Activated naive CD4-positive, alpha-beta T cell treated with anti-CD3 and anti-CD28 coated beads, Interleukin-2, amount 10 ng/mL, durations not matched to agents 7 days and 5 days (primary cell): ENCODE data around the gene SLC4A4.

Source experiments
- CTCF ChIA-PET: fragments of 350-600 bp; sonication (Branson Sonifier 250); formaldehyde crosslinking; loops from one replicate; lab custom pipeline; 2021; ENCODE audit warnings: antibody characterized with exemption; lab: Charles Lee
- DNase-seq: peaks from one replicate; pipeline ENCODE4 v3.0.0-alpha.2; 2020
- H3K27ac Mint-ChIP-seq: one replicate; pipeline ENCODE4 v1.8.0; 2021; ENCODE audit warnings: mild to moderate bottlenecking, moderate library complexity, mixed read lengths
- H3K27me3 Mint-ChIP-seq: one replicate; pipeline ENCODE4 v1.8.0; 2021; ENCODE audit warnings: mild to moderate bottlenecking, mixed read lengths
- H3K36me3 Mint-ChIP-seq: one replicate; pipeline ENCODE4 v1.8.0; 2021; ENCODE audit warnings: mixed read lengths
- H3K4me1 Mint-ChIP-seq: one replicate; pipeline ENCODE4 v1.8.0; 2021; ENCODE audit warnings: mixed read lengths
- H3K4me3 Mint-ChIP-seq: one replicate; pipeline ENCODE4 v1.8.0; 2021; ENCODE audit warnings: mild to moderate bottlenecking, moderate library complexity, mixed read lengths
- H3K9me3 Mint-ChIP-seq: one replicate; pipeline ENCODE4 v1.8.0; 2021; ENCODE audit warnings: mixed read lengths

The SLC4A4 gene

GRCh38 chr4:71449878-71450277 lies 111.1 kb downstream of the SLC4A4 start:
- Mint-ChIP-seq H3K36me3 (no peaks in the 10 kb centered on the region), H3K27ac (no peak overlapping the region), H3K4me1 (no peaks in the 10 kb centered on the region), H3K9me3 (no peaks in the 10 kb centered on the region), H3K27me3 (no peaks in the 10 kb centered on the region), H3K4me3 (no peak overlapping the region)
- CTCF ChIA-PET: no interaction called here
- DNase-seq: no peak

DNA sequence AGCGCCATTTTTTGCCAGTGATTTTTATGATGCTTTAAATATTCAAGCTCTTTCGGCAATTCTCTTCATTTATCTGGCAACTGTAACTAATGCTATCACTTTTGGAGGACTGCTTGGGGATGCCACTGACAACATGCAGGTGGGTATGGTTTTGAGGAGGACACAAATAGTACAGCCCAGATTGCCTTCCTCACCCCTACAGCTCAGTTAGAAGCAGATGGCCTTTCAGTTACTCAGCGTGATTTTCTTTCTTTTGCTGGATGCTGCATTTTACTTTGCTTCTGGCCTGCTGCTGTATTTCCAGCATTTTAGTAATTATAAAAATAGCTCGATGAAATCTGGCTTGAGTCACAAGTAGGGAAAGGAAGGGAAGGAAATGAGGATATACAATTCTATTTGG lies 114.7 kb downstream of the SLC4A4 start:
- no peaks in the 10 kb centered on the region for H3K27me3 Mint-ChIP-seq
- no peak for DNase-seq
- no peaks in the 10 kb centered on the region for H3K36me3 Mint-ChIP-seq
- H3K4me3 Mint-ChIP-seq: no peak overlapping the region
- no peak overlapping the region for H3K27ac Mint-ChIP-seq
- H3K9me3 Mint-ChIP-seq: no peaks in the 10 kb centered on the region
- CTCF ChIA-PET: no interaction called here
- no peaks in the 10 kb centered on the region for H3K4me1 Mint-ChIP-seq

- Mint-ChIP-seq H3K4me1 (no peaks in the 10 kb centered on the region), H3K4me3 (no peak overlapping the region), H3K27me3 (no peaks in the 10 kb centered on the region), H3K9me3 (no peaks in the 10 kb centered on the region), H3K27ac (no peak overlapping the region), H3K36me3 (no peaks in the 10 kb centered on the region)
- CTCF ChIA-PET: no interaction called here
- DNase-seq: no peak
Measured at GRCh38 chr4:71456841-71457240, 118.0 kb downstream of the SLC4A4 start.

GRCh38 chr4:71460371-71460770 lies 121.6 kb downstream of the SLC4A4 start:
- no peaks in the 10 kb centered on the region for H3K9me3 Mint-ChIP-seq
- DNase-seq: no peak
- no peak overlapping the region for H3K27ac Mint-ChIP-seq
- H3K36me3 Mint-ChIP-seq: no peaks in the 10 kb centered on the region
- H3K4me1 Mint-ChIP-seq: no peaks in the 10 kb centered on the region
- H3K4me3 Mint-ChIP-seq: no peak overlapping the region
- CTCF ChIA-PET: no interaction called here
- H3K27me3 Mint-ChIP-seq: no peaks in the 10 kb centered on the region

DNA sequence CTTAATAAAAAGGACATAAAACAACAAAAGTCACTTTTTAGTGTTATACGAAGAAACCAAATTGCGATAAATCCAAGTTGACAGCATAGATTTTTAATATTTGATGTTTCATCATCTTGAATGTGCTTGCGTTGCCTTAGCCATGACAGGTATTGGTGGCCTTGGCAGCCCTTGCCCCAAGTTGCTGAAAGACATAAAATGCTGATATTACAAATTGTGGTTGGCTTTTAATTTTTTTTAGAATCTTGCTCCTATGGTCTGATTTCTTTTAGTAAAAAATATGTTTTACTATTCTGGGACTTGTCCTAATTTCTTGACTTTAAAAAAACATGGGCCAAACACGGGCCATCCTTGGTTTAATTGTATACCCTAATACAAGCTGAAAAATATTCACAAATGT lies 122.6 kb downstream of the SLC4A4 start:
- no peak overlapping the region for H3K4me3 Mint-ChIP-seq
- no peaks in the 10 kb centered on the region for H3K9me3 Mint-ChIP-seq
- H3K4me1 Mint-ChIP-seq: no peaks in the 10 kb centered on the region
- CTCF ChIA-PET: no interaction called here
- no peaks in the 10 kb centered on the region for H3K27me3 Mint-ChIP-seq
- no peaks in the 10 kb centered on the region for H3K36me3 Mint-ChIP-seq
- no peak overlapping the region for H3K27ac Mint-ChIP-seq
- DNase-seq: no peak

- Mint-ChIP-seq H3K36me3 (no peaks in the 10 kb centered on the region), H3K4me3 (no peak overlapping the region), H3K4me1 (no peaks in the 10 kb centered on the region), H3K27me3 (no peaks in the 10 kb centered on the region), H3K9me3 (no peaks in the 10 kb centered on the region), H3K27ac (no peak overlapping the region)
- DNase-seq: no peak
- CTCF ChIA-PET: no interaction called here
Measured at GRCh38 chr4:71466775-71467174, 128.0 kb downstream of the SLC4A4 start.

- H3K36me3 Mint-ChIP-seq: no peaks in the 10 kb centered on the region
- CTCF ChIA-PET: no interaction called here
- no peaks in the 10 kb centered on the region for H3K4me1 Mint-ChIP-seq
- no peak overlapping the region for H3K4me3 Mint-ChIP-seq
- H3K9me3 Mint-ChIP-seq: no peaks in the 10 kb centered on the region
- H3K27me3 Mint-ChIP-seq: no peaks in the 10 kb centered on the region
- H3K27ac Mint-ChIP-seq: no peak overlapping the region
- no peak for DNase-seq
Measured at GRCh38 chr4:71468116-71468710, 129.4 kb downstream of the SLC4A4 start.

- Mint-ChIP-seq H3K4me1 (no peaks in the 10 kb centered on the region), H3K27ac (no peak overlapping the region), H3K36me3 (no peaks in the 10 kb centered on the region), H3K27me3 (no peaks in the 10 kb centered on the region), H3K4me3 (no peak overlapping the region), H3K9me3 (no peaks in the 10 kb centered on the region)
- DNase-seq: no peak
- CTCF ChIA-PET: no interaction called here
Measured at GRCh38 chr4:71469541-71469940, 130.7 kb downstream of the SLC4A4 start.

GRCh38 chr4:71470524-71470923 lies 131.7 kb downstream of the SLC4A4 start:
- no peaks in the 10 kb centered on the region for H3K36me3 Mint-ChIP-seq
- H3K4me3 Mint-ChIP-seq: no peak overlapping the region
- H3K27ac Mint-ChIP-seq: no peak overlapping the region
- CTCF ChIA-PET: interaction anchor here (0.6 kb wide), 1 partner anchor 89 kb away, joined by 3 read pairs; no protein-coding TSS in a partner anchor
- H3K9me3 Mint-ChIP-seq: no peaks in the 10 kb centered on the region
- no peaks in the 10 kb centered on the region for H3K27me3 Mint-ChIP-seq
- no peak for DNase-seq
- H3K4me1 Mint-ChIP-seq: no peaks in the 10 kb centered on the region

GRCh38 chr4:71472946-71473345 lies 134.1 kb downstream of the SLC4A4 start:
- Mint-ChIP-seq H3K36me3 (no peaks in the 10 kb centered on the region), H3K27ac (no peak overlapping the region), H3K4me1 (no peaks in the 10 kb centered on the region), H3K9me3 (no peaks in the 10 kb centered on the region), H3K27me3 (no peaks in the 10 kb centered on the region), H3K4me3 (no peak overlapping the region)
- DNase-seq: no peak
- CTCF ChIA-PET: no interaction called here

DNA sequence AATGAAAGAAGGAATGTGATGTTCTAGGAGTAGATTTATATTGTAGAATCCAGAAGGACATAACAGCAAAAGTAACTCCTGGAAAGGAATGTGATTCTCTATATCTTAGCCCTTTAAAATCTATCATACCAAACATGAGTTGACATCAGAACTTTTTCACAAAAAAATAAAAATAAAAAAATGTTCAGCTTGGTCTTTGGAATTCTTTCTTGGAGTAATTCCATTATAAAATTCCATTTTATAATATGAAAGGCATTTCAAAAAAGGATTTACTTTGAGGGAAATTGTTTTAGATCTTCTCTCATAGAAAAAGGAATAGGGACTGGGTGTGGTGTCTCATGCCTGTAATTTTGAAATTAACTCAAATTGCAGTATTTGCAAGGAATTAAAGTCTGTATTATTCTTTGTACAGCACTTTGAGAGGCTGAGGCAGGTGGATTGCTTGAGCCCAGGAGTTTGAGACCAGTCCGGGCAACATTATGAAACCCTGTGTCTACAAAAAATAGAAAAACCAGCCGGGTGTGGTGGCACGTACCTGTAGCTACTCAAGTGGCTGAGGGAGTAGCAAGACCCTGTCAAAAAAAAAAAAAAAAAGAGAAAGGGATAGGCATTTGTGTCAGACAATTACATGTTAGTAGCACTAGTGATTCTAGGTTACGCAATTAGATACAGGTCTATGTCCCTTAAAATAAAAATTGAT lies 134.9 kb downstream of the SLC4A4 start:
- no peaks in the 10 kb centered on the region for H3K36me3 Mint-ChIP-seq
- no peak overlapping the region for H3K27ac Mint-ChIP-seq
- no peak for DNase-seq
- H3K27me3 Mint-ChIP-seq: no peaks in the 10 kb centered on the region
- CTCF ChIA-PET: no interaction called here
- H3K4me1 Mint-ChIP-seq: no peaks in the 10 kb centered on the region
- H3K4me3 Mint-ChIP-seq: no peak overlapping the region
- H3K9me3 Mint-ChIP-seq: no peaks in the 10 kb centered on the region

GRCh38 chr4:71474731-71475130 lies 135.9 kb downstream of the SLC4A4 start:
- Mint-ChIP-seq H3K36me3 (no peaks in the 10 kb centered on the region), H3K9me3 (no peaks in the 10 kb centered on the region), H3K27me3 (no peaks in the 10 kb centered on the region), H3K4me3 (no peak overlapping the region), H3K4me1 (no peaks in the 10 kb centered on the region), H3K27ac (no peak overlapping the region)
- DNase-seq: no peak
- CTCF ChIA-PET: no interaction called here

GRCh38 chr4:71476240-71476639 lies 137.4 kb downstream of the SLC4A4 start:
- H3K36me3 Mint-ChIP-seq: no peaks in the 10 kb centered on the region
- DNase-seq: no peak
- H3K9me3 Mint-ChIP-seq: no peaks in the 10 kb centered on the region
- no peak overlapping the region for H3K27ac Mint-ChIP-seq
- CTCF ChIA-PET: no interaction called here
- no peak overlapping the region for H3K4me3 Mint-ChIP-seq
- H3K27me3 Mint-ChIP-seq: no peaks in the 10 kb centered on the region
- no peaks in the 10 kb centered on the region for H3K4me1 Mint-ChIP-seq

DNA sequence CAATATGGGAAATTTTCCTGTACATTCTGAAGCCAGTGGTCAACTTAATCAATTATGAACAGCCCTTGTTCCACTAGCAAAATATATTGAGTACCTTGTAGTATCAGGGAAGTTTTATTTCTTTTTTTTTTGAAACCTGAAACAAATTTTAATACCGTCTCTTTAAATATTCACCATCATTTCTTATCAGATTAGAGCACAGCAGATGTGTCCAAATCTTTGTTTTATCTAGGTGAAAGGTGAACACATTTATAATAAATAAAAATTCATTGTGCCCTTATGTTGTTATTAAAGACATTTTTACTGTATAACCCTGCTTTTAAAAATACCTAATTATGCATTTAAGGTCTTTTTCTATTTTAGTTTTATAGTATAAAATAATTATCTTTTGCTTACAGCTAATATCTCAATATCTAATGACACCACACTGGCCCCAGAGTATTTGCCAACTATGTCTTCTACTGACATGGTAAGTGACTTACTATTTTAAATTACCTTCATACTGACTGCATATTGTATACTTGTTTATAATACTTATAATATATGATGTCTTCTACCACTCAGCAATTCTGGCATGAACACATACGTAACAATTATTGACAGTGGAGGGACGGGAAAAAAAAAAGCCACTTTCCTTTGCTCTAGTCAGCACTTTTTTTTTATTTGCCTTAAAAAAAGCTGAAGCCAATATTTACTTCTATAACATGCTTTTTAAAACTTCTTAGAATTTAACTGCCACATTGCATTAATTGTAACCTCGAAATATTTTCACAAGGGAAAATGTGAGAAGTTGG lies 147.9 kb downstream of the SLC4A4 start:
- Mint-ChIP-seq H3K36me3 (no peaks in the 10 kb centered on the region), H3K27me3 (no peaks in the 10 kb centered on the region), H3K4me1 (no peaks in the 10 kb centered on the region), H3K27ac (no peak overlapping the region), H3K9me3 (no peaks in the 10 kb centered on the region), H3K4me3 (no peak overlapping the region)
- CTCF ChIA-PET: no interaction called here
- DNase-seq: no peak
